MCF 10A (cell line): ENCODE results near the gene ECE1. TPM values are rescaled to one million over a fixed set of nuclear protein-coding genes. Genes with fewer than 3 reads are reported as not detected.
"Not testable (repeated sequence)": the region's sequence is repeated elsewhere in the genome, so short reads cannot be mapped to it uniquely, and the experiment has no call there.

ENCODE experiments used
- BruUV-seq: library from RNA; stranded (reverse); fragments of 400-500 nt; replicated peaks from 2 replicates; lab custom pipeline; 2021; lab: Mats Ljungman, UMichigan
- CTCF ChIA-PET: fragments of 300-600 bp; sonication (Branson Sonifier 250); formaldehyde crosslinking; extraction: SDS; loops from one replicate; lab custom pipeline; 2021; ENCODE audit warnings: antibody characterized with exemption, inconsistent platforms; lab: Yijun Ruan, JAX
- POLR2A ChIA-PET: fragments of 300-600, 350-650 bp; sonication (Branson Sonifier 250); formaldehyde crosslinking; extraction: SDS; loops from one replicate; lab custom pipeline; 2020; ENCODE audit warnings: antibody characterized with exemption, inconsistent platforms; lab: Yijun Ruan, JAX
- DNase-seq: peaks from one replicate; pipeline ENCODE4 v3.0.0-alpha.2; 2018; ENCODE audit not compliant: unreplicated experiment
- H3K27ac Mint-ChIP-seq: one replicate; pipeline ENCODE4 v1.8.0; 2022; ENCODE audit warnings: mild to moderate bottlenecking, low read depth, mixed read lengths; ENCODE audit not compliant: unreplicated experiment
- H3K27me3 Mint-ChIP-seq: one replicate; pipeline ENCODE4 v1.8.0; 2022; ENCODE audit warnings: mixed read lengths; ENCODE audit not compliant: insufficient read depth, unreplicated experiment
- H3K36me3 Mint-ChIP-seq: one replicate; pipeline ENCODE4 v1.8.0; 2022; ENCODE audit warnings: mild to moderate bottlenecking, moderate library complexity, mixed read lengths; ENCODE audit not compliant: insufficient read depth, unreplicated experiment
- H3K4me1 Mint-ChIP-seq: one replicate; pipeline ENCODE4 v1.8.0; 2022; ENCODE audit warnings: mixed read lengths; ENCODE audit not compliant: insufficient read depth, unreplicated experiment
- H3K4me3 Mint-ChIP-seq: one replicate; pipeline ENCODE4 v1.8.0; 2022; ENCODE audit warnings: mild to moderate bottlenecking, moderate library complexity, mixed read lengths; ENCODE audit not compliant: unreplicated experiment
- H3K9me3 Mint-ChIP-seq: one replicate; pipeline ENCODE4 v1.8.0; 2022; ENCODE audit warnings: mixed read lengths; ENCODE audit not compliant: unreplicated experiment
- intact Hi-C: fragments of 100-400 bp; cut with micrococcal nuclease; formaldehyde crosslinking; loops from 2 replicates; pipeline ENCODE4 v1.14.1; 2022
- total RNA-seq: library from RNA; stranded (reverse); gene quantifications from 2 replicates; pipeline ENCODE4 v1.2.3, GENCODE V29; 2022
- TF ChIP-seq, protein P1 (sequence below): fragments of 200-600 bp; IDR thresholded peaks from one replicate; pipeline ENCODE4 v1.8.0; 2022; ENCODE audit warnings: antibody characterized with exemption, mild to moderate bottlenecking; ENCODE audit not compliant: unreplicated experiment

ECE1 gene
- total RNA-seq, 1 experiment from 2014 or later: 40.0 TPM

DNA sequence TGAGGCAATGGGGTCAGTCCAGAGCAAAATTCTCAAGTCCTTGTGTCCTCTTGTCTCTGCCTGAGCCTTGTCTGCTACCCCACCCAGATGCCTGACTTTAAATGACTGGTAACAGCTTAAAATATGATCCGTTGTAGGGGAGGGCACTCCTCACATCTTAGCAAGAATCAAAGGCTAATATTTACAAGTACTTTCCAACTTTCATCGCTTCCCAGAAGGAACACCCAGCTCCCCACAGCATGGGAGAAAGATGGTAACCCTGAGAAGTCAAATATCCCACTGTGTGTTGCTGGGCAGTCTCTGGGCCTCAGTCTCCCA is 5.2 kb downstream of the ECE1 start:
- ChIA-PET POLR2A (no interaction called here), CTCF (interaction anchor here (0.5 to 1.5 kb wide), 3 partner anchors 55 to 413 kb away, joined by 3 to 4 read pairs (median 3); no protein-coding TSS in a partner anchor)
- H3K4me1 Mint-ChIP-seq: peaks cover 6% of the 10 kb centered on the region
- H3K27me3 Mint-ChIP-seq: no peaks in the 10 kb centered on the region
- DNase-seq: no peak
- no TSS peak for BruUV-seq
- H3K4me3 Mint-ChIP-seq: no peak overlapping the region
- TF ChIP-seq, protein P1, sequence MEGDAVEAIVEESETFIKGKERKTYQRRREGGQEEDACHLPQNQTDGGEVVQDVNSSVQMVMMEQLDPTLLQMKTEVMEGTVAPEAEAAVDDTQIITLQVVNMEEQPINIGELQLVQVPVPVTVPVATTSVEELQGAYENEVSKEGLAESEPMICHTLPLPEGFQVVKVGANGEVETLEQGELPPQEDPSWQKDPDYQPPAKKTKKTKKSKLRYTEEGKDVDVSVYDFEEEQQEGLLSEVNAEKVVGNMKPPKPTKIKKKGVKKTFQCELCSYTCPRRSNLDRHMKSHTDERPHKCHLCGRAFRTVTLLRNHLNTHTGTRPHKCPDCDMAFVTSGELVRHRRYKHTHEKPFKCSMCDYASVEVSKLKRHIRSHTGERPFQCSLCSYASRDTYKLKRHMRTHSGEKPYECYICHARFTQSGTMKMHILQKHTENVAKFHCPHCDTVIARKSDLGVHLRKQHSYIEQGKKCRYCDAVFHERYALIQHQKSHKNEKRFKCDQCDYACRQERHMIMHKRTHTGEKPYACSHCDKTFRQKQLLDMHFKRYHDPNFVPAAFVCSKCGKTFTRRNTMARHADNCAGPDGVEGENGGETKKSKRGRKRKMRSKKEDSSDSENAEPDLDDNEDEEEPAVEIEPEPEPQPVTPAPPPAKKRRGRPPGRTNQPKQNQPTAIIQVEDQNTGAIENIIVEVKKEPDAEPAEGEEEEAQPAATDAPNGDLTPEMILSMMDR: no peak
- no peak overlapping the region for H3K27ac Mint-ChIP-seq
- no peaks in the 10 kb centered on the region for H3K36me3 Mint-ChIP-seq
- intact Hi-C loops: no loop called here
- H3K9me3 Mint-ChIP-seq: no peaks in the 10 kb centered on the region

DNA sequence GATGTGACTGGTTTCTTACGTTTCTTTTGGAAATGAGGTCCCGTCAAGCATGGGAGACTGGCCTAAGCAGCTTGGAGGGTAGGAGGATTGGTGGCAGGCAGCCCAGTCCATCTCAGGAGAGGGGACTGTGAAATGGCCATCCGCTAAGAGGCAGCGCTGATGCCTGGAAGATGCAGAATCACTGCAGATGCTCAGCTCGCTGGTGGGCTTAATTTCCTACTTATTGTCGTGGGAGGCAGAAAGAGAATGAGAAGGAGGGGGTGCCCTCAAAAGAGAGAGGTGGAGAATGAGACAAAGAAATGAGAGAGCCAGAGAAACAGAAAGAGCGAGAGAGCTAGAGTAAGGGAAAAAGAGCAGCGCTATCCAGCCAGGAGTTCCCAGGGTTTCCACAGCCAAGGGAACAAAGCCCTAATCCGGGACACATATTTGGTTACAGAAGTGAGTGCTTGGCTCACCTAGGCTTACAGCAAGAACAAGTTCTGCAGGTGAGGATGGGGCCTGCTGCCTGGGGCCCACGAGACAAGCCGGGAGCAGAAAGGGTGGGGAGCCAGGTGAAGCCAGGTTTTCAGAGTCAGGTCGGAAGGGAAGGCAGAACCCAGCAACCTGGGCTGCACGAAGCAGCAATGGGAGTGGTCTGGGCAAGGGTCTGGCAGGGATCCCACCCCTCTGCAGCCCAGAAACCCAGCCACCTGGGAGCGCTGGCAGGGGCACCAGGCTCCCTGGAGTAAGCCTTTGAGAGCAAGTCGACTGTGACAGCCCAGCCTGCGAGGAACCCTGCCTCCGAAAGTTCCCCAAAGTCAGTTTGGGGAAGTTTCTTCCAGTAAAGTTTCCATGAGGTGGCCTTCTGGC is 5.8 kb downstream of the ECE1 start:
- H3K27me3 Mint-ChIP-seq: no peaks in the 10 kb centered on the region
- H3K27ac Mint-ChIP-seq: no peak overlapping the region
- H3K4me3 Mint-ChIP-seq: no peak overlapping the region
- peaks cover 7% of the 10 kb centered on the region for H3K4me1 Mint-ChIP-seq
- CTCF ChIA-PET: interaction anchor here (0.5 to 0.6 kb wide), 2 partner anchors 55 to 412 kb away, joined by 3 to 4 read pairs; no protein-coding TSS in a partner anchor
- TF ChIP-seq, protein P1: no peak
- POLR2A ChIA-PET: no interaction called here
- BruUV-seq: no TSS peak
- H3K9me3 Mint-ChIP-seq: no peaks in the 10 kb centered on the region
- intact Hi-C loops: no loop called here
- DNase-seq: no peak
- H3K36me3 Mint-ChIP-seq: no peaks in the 10 kb centered on the region

DNA sequence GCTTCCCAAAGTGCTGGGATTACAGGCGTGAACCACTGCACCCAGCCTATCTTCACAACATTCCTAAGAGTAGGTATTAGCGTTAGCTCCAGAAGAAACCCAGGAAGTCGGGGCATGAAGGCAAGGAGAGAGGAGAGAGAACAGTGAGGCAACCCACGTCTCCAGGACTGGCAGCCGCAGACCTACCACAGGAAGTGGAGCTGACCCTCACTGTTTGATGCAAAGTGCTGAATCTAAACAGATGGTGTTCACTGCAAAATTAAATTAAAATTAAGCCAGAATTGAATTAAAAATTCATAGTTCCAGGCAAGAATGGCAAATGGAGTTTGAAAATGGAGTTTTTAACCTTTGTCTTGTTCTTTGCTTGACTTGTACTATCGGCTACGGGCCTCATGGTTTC is 6.7 kb downstream of the ECE1 start:
- BruUV-seq: no TSS peak
- no peaks in the 10 kb centered on the region for H3K27me3 Mint-ChIP-seq

DNA sequence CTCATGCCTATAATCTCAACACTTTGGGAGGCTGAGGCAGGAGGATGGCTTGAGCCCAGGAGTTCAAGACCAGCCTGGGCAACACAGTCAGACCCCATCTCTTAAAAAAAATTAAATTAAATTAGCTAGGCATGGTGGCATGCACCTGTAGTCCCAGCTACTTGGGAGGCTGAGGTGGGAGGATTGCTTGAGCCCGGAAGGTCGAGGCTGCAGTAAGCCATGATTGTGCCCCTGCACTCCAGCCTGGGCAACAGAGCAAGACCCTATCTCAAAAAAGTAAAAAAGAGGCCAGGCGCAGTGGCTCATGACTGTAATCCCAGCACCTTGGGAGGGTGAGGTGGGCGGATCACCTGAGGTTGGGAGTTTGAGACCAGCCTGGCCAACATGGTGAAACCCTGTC is 8.2 kb downstream of the ECE1 start:
- POLR2A ChIA-PET: not testable (repeated sequence)
- CTCF ChIA-PET: interaction anchor here (0.7 kb wide), 1 partner anchor 52 kb away, joined by 3 read pairs; no protein-coding TSS in a partner anchor

More for the DNA sequence above, 6.7 kb downstream of the ECE1 start:
- intact Hi-C loops: no loop called here
- CTCF ChIA-PET: interaction anchor here (0.6 kb wide), 1 partner anchor 615 kb away, joined by 3 read pairs; no protein-coding TSS in a partner anchor
- no peak for DNase-seq
- Mint-ChIP-seq H3K36me3 (no peaks in the 10 kb centered on the region), H3K4me1 (peaks cover 7% of the 10 kb centered on the region), H3K4me3 (no peak overlapping the region), H3K9me3 (no peaks in the 10 kb centered on the region), H3K27ac (no peak overlapping the region)
- POLR2A ChIA-PET: no interaction called here
- TF ChIP-seq, protein P1: no peak

More for the DNA sequence above, 8.2 kb downstream of the ECE1 start:
- DNase-seq, H3K4me3 Mint-ChIP-seq, H3K27ac Mint-ChIP-seq, H3K27me3 Mint-ChIP-seq, intact Hi-C loops, BruUV-seq, H3K36me3 Mint-ChIP-seq, H3K4me1 Mint-ChIP-seq, H3K9me3 Mint-ChIP-seq: not testable (repeated sequence)
